Adrenal gland (tissue), 5 donors: ENCODE results near the gene WDR1.

Experiments used
- POLR2A ChIP-seq, 2 donors: fragments of 450-650 bp; IDR thresholded peaks; one replicate each; pipeline ENCODE4 v1.6.1; 2017; ENCODE audit warnings: antibody characterized with exemption in 2 of 2, mild to moderate bottlenecking in 2 of 2, moderate library complexity in 1 of 2
- TF ChIP-seq, protein P1 (sequence below), 6 experiments: fragments of 450-650 bp in 4 of 6; fragments of 200-600 bp in 2 of 6; sonication (generic) in 1 of 6; IDR thresholded peaks; 1 replicate in 5 of 6; 2 replicates in 1 of 6; pipeline versions ENCODE4 v1.5.1 to v1.8.0; 2016 to 2021; ENCODE audit warnings: antibody characterized with exemption in 6 of 6, mild to moderate bottlenecking in 2 of 6, moderate library complexity in 1 of 6
- donor health status: DM: no; HTN: no; CAD: no.

DNA sequence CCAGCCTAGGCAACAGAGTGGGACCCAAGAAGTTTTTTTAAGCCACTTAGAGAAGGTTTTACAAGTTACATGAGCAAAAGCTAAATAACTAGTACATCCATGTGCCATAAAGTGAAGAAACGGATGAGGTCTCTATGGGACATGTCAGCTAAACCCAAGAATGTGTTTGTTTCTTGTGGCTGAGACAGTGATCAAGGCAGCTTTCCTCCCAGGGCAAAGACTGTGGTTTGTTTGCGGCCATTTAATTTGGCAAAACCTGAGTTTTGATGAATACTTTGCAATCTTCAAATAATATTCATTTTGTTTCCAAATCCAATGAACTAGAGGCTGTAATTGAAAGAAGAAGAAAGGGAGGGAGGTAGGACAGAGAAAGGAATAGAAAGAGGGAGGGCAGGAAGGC is 50.4 kb downstream of the WDR1 start:
- TF ChIP-seq, protein P1, sequence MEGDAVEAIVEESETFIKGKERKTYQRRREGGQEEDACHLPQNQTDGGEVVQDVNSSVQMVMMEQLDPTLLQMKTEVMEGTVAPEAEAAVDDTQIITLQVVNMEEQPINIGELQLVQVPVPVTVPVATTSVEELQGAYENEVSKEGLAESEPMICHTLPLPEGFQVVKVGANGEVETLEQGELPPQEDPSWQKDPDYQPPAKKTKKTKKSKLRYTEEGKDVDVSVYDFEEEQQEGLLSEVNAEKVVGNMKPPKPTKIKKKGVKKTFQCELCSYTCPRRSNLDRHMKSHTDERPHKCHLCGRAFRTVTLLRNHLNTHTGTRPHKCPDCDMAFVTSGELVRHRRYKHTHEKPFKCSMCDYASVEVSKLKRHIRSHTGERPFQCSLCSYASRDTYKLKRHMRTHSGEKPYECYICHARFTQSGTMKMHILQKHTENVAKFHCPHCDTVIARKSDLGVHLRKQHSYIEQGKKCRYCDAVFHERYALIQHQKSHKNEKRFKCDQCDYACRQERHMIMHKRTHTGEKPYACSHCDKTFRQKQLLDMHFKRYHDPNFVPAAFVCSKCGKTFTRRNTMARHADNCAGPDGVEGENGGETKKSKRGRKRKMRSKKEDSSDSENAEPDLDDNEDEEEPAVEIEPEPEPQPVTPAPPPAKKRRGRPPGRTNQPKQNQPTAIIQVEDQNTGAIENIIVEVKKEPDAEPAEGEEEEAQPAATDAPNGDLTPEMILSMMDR (IDR thresholded peaks at IDR 0.05), result no peak
- no peak for TF ChIP-seq POLR2A (IDR thresholded peaks at IDR 0.05)
